Prostate gland (tissue), 2 donors: ENCODE data around the gene ITK. TPM values are rescaled to one million over a fixed set of nuclear protein-coding genes. Genes with fewer than 3 reads are reported as not detected.

ENCODE experiments used
- DNase-seq: peaks from one replicate; pipeline ENCODE4 v3.0.0-alpha.2; 2019; ENCODE audit warnings: low spot score
- H3K27ac ChIP-seq, 2 donors: fragments of 200-600 bp; sonication (generic); 2 replicates each; pipeline ENCODE4 v1.5.1; 2017 to 2019
- H3K27me3 ChIP-seq: fragments of 200-600 bp; sonication (generic); replicated peaks from 2 replicates; pipeline ENCODE4 v1.5.1; 2019; ENCODE audit not compliant: insufficient read depth
- H3K36me3 ChIP-seq, 2 donors: fragments of 200-600 bp; sonication (generic); 1 replicate in 1 of 2; 2 replicates in 1 of 2; pipeline versions ENCODE4 v1.5.1 to v1.8.1; 2017 to 2019
- H3K4me1 ChIP-seq: fragments of 200-600 bp; sonication (generic); replicated peaks from 2 replicates; pipeline ENCODE4 v1.5.1; 2019
- H3K4me3 ChIP-seq, 2 donors: fragments of 200-600 bp; sonication (generic); 2 replicates each; pipeline ENCODE4 v1.5.1; 2017 to 2019
- H3K9me3 ChIP-seq: fragments of 200-600 bp; sonication (generic); 2 replicates; pipeline ENCODE4 v1.5.1; 2017
- POLR2A ChIP-seq: fragments of 450-650 bp; IDR thresholded peaks from one replicate; pipeline ENCODE4 v1.6.1; 2016; ENCODE audit warnings: antibody characterized with exemption, mild to moderate bottlenecking
- POLR2AphosphoS5 ChIP-seq: sonication (generic); formaldehyde crosslinking; IDR thresholded peaks from one replicate; pipeline ENCODE4 v1.6.1; 2017; ENCODE audit warnings: antibody characterized with exemption
- WGBS: methylation state at CpG from one replicate; pipeline ENCODE4 v1.1.5; 2018; 5-methylcytosine and 5-hydroxymethylcytosine counted together
- intact Hi-C: fragments of 100-400 bp; cut with DNase I; formaldehyde crosslinking; loops from one replicate; pipeline ENCODE4 v1.14.2; 2022
- total RNA-seq, 2 donors: library from RNA; depleted of rRNA; stranded (reverse); fragments of >200 nt; gene quantifications; one replicate each; pipeline ENCODE4 v1.1.0, GENCODE V29; 2016
- TF ChIP-seq, protein P1 (sequence below), 4 experiments: fragments of 200-600 bp in 2 of 4; fragments of 450-650 bp in 2 of 4; sonication (generic) in 2 of 4; IDR thresholded peaks; 1 replicate in 3 of 4; 2 replicates in 1 of 4; pipeline ENCODE4 v1.5.1; 2016 to 2019; ENCODE audit warnings: antibody characterized with exemption in 4 of 4, mild to moderate bottlenecking in 2 of 4, moderate library complexity in 2 of 4

The ITK gene
- total RNA-seq, 2 donors from 2014 or later, result 2.2 to 5.6 TPM

DNA sequence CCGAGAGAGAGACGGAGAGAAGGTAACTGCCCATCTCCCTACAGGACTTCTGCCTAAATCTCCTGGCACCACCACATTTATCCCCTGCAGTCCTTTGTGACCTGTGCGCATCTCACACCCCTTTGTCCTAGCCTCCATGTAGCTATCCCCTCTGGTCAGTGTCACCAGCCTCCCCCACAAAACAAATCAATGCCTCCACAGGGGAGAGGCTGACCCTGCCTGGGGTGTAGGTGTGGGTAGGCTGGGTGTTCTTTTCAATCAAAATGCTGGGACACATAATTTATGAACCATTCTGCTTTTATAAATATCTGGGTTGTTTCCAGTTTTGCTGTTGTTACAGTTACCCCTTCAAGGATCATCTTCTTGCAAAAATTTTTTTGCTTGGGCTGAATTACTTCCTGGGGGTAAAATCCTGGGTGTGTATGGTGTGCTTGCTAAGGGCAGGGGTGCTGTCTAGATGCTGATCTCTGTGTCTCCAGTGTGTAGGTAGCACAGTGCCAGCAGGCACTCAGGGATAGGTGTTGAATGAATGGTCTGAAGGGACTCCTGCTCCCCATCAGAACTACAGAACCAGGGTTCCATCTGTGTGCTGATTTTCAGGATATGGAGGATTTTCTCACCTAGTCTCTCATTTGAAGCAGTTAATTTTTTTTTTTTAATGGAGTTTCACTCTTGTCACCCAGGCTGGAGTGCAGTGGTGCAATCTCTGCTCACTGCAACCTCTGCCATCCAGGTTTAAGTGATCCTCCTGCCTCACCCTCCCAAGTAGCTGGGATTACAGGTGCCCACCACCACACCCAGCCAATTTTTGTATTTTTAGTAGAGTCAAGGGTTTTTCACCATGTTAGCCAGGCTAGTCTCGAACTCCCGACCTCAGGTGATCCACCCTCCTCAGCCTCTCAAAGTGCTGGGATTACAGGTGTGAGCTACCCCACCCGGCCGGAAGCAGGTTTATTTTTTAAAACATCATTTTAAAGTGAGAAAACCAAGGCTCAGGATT is 14.1 kb upstream of the ITK start, which contains the start of gene GARIN3:
Gene GARIN3, minus strand, starts transcription at position 51 of the 1,000 bp plus-strand sequence. CDS start 96 bp downstream, outside the sequence.
- DNase-seq, result no peak
- WGBS, result 94% methylated on average over 7 of the region's 7 CpGs
- TF ChIP-seq POLR2AphosphoS5 (no peak), POLR2A (no peak)
- TF ChIP-seq, protein P1, sequence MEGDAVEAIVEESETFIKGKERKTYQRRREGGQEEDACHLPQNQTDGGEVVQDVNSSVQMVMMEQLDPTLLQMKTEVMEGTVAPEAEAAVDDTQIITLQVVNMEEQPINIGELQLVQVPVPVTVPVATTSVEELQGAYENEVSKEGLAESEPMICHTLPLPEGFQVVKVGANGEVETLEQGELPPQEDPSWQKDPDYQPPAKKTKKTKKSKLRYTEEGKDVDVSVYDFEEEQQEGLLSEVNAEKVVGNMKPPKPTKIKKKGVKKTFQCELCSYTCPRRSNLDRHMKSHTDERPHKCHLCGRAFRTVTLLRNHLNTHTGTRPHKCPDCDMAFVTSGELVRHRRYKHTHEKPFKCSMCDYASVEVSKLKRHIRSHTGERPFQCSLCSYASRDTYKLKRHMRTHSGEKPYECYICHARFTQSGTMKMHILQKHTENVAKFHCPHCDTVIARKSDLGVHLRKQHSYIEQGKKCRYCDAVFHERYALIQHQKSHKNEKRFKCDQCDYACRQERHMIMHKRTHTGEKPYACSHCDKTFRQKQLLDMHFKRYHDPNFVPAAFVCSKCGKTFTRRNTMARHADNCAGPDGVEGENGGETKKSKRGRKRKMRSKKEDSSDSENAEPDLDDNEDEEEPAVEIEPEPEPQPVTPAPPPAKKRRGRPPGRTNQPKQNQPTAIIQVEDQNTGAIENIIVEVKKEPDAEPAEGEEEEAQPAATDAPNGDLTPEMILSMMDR (IDR thresholded peaks at IDR 0.05), result no peak
- Histone ChIP-seq H3K9me3 (no peaks in the 10 kb centered on the region), H3K4me3 (no peak within 1 kb of the TSS), H3K36me3 (no peaks in the 10 kb centered on the region), H3K4me1 (no peaks in the 10 kb centered on the region), H3K27ac (no peak within 1 kb of the TSS), H3K27me3 (no peaks in the 10 kb centered on the region)
- intact Hi-C loops, result no loop called here

DNA sequence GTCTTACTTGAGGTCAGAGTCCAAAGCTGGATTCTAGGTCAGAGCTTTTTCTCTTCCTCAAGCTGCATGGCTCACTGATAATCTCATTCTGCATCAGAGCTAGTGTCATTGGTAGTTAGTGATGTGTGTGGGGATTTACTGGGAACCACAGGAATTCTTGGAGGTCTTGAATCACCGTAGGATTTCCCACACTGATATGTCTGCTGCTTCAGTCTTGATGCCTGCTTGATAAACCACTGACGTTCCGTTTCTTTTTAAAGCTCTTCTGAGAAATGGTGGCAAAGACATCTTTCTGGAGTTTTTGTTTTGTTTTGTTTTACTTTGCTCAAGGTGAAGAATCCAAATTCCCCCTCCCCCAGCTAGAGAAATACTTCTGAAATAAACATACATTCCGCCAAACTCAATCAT is 13.4 kb upstream of the ITK start:
- WGBS, result 66% methylated on average over 4 of the region's 4 CpGs

DNA sequence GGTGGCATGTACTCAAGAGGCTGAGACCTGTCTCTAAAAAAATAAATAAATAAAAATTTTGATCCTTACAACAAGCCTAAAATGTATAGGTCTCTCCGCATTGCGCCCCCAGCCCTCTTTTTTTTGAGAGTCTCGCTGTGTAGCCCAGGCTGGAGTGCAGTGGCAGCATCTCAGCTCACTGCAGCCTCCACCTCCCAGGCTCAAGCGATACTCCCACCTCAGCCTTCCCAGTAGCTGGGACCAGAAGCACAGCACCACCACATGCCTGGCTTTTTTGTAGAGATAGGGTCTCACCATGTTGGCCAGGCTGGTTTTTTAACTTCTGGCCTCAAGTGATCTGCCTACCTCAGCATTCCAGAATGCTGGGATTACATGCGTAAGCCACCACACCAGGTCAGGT is 12.4 kb upstream of the ITK start:
- Histone ChIP-seq H3K9me3 (no peaks in the 10 kb centered on the region), H3K4me3 (no peak overlapping the region), H3K36me3 (no peaks in the 10 kb centered on the region), H3K27me3 (no peaks in the 10 kb centered on the region), H3K4me1 (no peaks in the 10 kb centered on the region), H3K27ac (no peak overlapping the region)
- intact Hi-C loops, result no loop called here
- 96% methylated on average over 5 of the region's 5 CpGs for WGBS
- TF ChIP-seq, protein P1 (IDR thresholded peaks at IDR 0.05), result no peak
- TF ChIP-seq POLR2AphosphoS5 (no peak), POLR2A (no peak)
- DNase-seq, result no peak

More for the DNA sequence above, 13.4 kb upstream of the ITK start:
- H3K4me3 ChIP-seq, result no peak overlapping the region
- TF ChIP-seq POLR2A (no peak), POLR2AphosphoS5 (no peak)
- TF ChIP-seq, protein P1 (IDR thresholded peaks at IDR 0.05), result no peak
- H3K9me3 ChIP-seq, result no peaks in the 10 kb centered on the region
- intact Hi-C loops, result no loop called here
- no peak overlapping the region for H3K27ac ChIP-seq
- DNase-seq, result no peak
- H3K4me1 ChIP-seq, result no peaks in the 10 kb centered on the region
- H3K27me3 ChIP-seq, result no peaks in the 10 kb centered on the region
- H3K36me3 ChIP-seq, result no peaks in the 10 kb centered on the region

DNA sequence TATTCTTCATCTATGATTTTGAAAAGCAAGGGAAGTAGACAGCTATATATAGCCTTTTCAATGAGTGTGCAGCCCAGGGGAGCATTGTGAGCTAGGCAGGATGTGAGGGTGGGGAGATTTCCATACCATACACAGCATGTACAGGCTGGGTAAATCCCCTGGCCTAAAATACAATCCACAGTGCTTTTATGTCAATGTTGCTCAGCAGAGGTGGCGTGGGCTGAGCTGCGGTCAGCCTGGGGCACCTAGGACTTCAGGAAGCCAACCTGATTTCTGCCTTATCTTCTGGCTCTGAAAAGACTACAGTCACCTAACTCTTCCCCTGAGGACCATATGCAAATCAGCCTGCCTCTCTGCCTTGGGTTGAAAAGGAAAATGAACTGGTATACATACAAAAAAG is 8.2 kb upstream of the ITK start:
- TF ChIP-seq, protein P1 (IDR thresholded peaks at IDR 0.05), result no peak
- TF ChIP-seq POLR2A, result no peak
- TF ChIP-seq POLR2AphosphoS5, result no peak
- WGBS, result 85% methylated on average over 2 of the region's 2 CpGs
- Histone ChIP-seq H3K27me3 (no peaks in the 10 kb centered on the region), H3K4me1 (no peaks in the 10 kb centered on the region), H3K36me3 (no peaks in the 10 kb centered on the region), H3K9me3 (no peaks in the 10 kb centered on the region), H3K4me3 (no peak overlapping the region), H3K27ac (no peak overlapping the region)
- intact Hi-C loops, result no loop called here
- no peak for DNase-seq
